Stimulated activated CD8-positive, alpha-beta memory T cell treated with anti-CD3 and anti-CD28 coated beads, Interleukin-7, amount 100 ng/mL, for 1 hour (primary cell): ENCODE results near the gene HIPK2.

Experiments used
- DNase-seq, 2 donors: peaks; one replicate each; pipeline ENCODE4 v3.0.0-alpha.2; 2020; ENCODE audit warnings: low read depth in 2 of 2

The HIPK2 gene

GRCh38 chr7:139752604-139753003 is 25.2 kb downstream of the HIPK2 start:
- no peak for DNase-seq

DNA sequence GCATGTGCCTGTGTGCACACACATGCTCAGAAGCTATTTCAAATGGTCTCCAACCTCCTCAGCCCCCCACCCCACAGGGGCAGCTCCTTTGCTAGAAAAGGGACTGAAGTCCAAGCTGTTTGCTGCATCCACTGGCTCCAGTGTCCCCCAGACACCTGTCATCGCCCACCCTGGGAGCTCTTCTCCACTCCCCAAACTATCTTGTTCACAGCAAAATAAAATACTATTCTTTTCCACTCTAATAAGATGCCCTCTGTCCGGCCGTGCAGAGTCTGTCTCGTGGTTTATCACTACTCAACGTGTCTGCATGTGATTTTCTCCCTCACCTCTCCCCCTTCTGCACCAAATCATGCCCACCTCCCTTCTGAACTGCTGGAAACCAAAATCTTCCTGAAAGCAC is 25.6 kb downstream of the HIPK2 start:
- no peak for DNase-seq

DNA sequence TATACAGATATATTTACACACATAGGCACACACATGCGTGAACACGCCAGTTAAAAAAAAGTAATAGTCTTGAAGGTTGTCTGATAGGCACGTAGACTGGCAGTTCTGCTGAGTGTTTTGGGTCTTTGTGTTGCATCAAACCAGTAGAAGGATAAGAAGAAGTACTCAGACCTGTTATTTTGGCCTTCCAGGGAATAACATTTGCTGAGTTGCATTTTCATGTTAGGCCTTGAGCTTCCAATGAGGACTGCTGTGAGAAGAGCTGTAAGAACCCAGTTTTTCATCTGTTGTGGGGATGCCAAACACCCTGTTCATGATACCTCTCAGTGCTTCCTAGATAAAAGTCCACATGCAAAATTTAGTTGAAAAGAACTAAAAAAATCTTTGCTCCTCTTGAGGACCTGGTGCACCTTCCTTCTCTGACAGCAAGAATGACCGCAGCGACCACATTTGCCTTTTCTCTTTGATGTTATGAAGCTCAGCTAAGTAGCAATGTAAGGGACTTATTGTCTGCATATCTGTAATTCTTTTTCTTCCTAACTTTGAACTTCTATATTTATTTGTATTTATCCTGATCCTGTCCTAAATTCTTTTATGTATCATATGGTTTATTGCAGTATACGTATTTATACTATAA is 27.2 kb downstream of the HIPK2 start:
- DNase-seq: no peak

- DNase-seq: no peak
These were observed 28.3 kb downstream of the HIPK2 start for GRCh38 chr7:139749545-139749944.

- DNase-seq: no peak
These were observed 28.9 kb downstream of the HIPK2 start for GRCh38 chr7:139748941-139749340.

- no peak for DNase-seq
These were observed 29.4 kb downstream of the HIPK2 start for GRCh38 chr7:139748373-139748765.

DNA sequence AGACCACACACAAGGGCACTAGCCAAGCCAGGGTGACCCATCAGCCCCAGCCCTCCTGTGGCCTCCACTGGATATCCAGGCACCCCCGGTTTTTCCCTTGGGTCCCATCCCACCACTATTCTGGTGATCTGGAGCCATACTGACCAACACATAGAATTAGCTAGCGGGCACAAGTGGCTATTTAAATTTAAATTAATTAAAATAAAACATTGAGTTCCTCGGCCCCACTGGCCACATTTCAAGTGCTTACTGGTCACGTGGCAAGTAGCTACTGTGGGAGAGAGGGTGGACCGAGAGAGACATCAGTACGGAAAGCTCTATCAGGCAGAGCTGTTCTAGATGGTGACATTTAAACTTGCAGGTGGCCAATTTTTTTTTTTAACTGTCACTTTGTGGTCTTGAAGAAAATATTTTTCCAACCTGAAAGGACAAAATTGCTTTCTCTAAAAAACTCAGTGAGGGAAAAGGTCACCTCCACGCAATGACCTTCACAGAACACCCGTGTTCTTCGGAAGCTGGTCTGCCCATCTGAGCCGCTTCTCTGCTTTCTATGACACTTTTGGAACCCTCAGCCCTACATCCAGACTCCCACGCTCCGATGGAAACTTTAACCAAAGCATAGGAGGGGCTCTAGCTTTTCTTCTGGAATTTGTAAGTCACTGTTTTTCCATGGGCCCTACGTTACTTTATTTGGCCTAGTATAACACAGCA is 30.0 kb downstream of the HIPK2 start:
- no peak for DNase-seq

DNA sequence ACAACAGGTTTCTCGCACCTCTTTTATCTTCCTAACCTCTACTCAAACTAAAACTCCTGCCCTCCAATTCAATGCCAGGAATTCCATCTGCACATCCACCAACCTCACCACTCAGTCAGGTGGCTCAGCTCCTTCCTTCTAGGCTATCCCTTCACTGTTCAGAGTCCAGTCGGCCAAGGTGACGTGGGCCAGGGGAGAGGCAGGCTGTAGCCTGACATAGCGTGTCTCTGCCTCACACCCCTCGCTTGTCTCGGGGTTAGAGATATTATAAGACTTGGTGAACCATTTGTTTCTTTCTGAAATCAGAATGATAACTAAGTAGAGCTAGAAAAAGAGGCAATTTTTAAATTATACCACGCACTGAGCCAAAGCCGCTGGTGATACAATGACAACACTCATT is 31.1 kb downstream of the HIPK2 start:
- no peak for DNase-seq

DNA sequence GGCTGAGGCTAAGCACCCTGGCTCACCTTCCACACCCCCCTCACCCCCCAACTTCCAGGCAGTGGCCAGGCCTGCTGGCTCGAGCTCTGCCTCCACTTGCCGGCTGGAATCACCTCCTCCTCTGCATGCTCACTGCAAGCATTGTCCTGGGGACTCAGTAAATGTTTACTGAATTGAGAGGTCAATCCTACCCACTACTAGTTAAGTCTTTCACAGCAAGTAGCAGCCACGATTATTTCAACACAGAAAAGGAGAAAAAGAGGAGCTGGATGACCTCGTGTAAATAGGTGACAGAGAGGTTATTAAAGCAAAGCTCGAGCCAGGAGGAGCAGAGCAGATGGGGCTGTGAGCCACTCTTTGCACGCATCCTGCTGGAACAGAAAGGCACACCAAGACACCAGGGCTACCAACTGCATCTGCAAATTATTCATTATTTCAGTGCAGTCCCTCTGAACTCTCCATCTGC is 32.1 kb downstream of the HIPK2 start:
- no peak for DNase-seq

DNA sequence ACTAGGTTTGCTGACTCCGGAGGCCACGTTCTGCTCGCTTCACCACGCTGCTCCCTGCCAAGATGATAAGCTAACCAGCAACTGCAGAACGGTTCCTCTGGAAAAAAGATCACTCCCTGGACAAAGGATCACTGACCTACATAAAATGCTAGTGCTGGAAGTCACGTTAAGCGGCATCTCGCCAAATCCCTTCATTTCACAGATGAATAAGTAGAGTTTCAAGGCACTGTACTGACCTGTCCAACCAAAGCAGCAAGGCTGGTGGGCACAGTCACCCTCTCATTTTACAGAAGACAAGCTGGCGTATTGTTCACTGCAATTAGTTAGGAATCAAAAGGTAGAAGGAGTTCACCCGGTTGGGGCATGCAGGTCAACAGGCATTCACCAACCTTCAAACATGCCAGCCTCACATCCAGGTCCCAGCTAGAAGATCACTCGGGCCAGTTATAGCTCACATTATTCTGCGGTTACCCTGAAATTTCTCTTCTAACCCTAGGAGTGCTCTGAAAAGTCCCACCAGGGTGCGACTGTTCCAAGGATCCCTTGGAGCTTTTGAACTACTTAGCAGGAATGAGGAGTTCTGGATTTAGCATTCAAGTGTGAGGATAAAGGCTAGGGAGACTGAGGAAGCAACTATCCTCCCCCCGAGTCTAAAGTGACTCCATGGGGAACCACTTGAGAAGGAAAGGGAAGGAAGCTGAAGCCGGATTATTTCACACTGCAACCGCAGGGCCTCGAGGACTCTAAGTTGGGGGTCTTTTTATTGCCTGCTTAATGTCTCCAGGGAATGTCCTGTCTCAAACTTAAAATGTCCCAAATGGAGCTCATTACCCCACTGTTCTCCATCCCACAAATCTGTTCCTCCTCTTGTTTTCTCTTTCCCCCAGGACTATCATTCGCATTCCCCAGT is 32.8 kb downstream of the HIPK2 start:
- no peak for DNase-seq

- DNase-seq: no peak
These were observed 33.6 kb downstream of the HIPK2 start for GRCh38 chr7:139743967-139744767.

- no peak for DNase-seq
These were observed 34.4 kb downstream of the HIPK2 start for GRCh38 chr7:139743267-139743966.

DNA sequence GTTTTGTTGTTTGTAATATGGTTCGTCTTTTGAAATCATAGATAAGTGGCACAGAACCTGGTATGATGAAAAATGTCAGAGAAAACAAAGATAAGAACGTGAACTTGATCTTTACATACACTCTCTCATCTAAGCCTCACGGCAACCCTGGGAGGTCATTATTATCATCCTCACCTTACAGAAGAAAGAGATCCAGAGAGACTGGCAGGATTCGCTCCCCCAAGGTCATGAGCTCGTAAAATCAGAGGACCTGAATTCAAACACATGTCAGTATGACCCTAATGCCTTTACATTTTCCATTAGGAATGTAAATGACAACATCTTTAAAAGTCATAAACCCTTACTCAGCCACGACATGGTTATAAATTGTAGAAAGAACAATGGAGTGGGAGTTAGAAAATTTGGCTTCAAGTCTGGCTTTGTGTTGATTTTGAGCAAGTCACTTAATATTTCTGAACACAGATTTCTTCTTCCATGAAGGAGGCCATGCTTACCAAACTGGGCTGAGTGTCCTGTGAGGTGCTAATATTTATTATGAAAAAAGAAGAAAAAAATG is 35.9 kb downstream of the HIPK2 start:
- no peak for DNase-seq

DNA sequence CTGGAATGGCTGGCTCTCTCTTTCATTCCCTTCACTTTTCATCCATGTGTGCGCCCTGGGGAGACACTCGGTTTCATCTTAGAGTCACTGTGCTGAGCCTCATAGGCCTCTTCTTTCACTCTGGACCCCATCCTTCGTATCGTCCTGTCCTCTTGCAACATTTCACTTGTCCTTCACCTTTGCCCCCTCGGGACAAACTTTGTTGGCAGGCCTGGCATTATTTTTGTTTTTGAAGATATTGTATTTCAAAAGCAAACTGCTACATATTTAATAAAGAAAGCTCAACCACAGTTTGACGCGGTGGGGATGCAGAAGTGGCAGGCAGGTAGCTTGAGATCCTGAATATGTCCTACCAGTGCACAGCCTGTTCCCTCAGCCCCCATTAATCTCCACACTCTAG is 36.6 kb downstream of the HIPK2 start:
- DNase-seq: no peak

- DNase-seq: no peak
These were observed 37.8 kb downstream of the HIPK2 start for GRCh38 chr7:139739863-139740597.

DNA sequence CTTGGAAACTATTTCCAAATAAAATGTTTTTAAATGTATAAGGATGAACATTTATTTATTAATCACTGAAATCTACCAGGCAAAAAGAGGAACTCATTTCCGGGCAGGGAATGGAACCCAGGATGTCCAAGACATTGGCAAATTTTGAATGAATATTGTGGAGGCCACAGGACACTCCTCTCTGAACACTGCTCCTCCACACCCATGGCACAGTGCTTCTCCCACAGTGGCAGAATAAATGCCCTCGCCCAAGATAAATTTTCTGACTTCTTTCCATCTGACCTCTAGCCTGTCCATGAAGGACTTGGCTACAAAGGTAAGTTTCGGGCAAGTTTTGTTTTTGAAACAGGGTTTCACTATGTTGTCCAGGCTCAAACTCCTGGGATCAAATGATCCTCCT is 39.0 kb downstream of the HIPK2 start:
- DNase-seq: no peak

DNA sequence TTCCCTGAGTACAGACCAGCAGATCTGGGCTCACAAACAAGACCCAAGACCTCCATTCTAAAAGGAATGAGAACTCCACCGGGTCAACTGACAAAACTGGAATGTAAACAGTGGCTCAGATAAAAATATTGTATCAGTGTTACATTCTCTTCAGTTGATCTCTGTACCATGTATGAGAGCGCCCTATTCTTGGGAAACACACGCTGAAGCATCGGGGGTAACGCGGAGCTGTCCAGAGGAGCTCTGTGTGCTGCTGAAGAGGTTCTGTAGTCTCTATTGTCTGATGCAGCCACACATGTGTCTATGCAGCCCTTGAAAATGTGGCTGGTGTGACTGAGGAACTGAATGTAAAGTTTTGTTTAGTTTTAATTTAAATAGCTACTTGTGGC is 39.7 kb downstream of the HIPK2 start:
- no peak for DNase-seq

DNA sequence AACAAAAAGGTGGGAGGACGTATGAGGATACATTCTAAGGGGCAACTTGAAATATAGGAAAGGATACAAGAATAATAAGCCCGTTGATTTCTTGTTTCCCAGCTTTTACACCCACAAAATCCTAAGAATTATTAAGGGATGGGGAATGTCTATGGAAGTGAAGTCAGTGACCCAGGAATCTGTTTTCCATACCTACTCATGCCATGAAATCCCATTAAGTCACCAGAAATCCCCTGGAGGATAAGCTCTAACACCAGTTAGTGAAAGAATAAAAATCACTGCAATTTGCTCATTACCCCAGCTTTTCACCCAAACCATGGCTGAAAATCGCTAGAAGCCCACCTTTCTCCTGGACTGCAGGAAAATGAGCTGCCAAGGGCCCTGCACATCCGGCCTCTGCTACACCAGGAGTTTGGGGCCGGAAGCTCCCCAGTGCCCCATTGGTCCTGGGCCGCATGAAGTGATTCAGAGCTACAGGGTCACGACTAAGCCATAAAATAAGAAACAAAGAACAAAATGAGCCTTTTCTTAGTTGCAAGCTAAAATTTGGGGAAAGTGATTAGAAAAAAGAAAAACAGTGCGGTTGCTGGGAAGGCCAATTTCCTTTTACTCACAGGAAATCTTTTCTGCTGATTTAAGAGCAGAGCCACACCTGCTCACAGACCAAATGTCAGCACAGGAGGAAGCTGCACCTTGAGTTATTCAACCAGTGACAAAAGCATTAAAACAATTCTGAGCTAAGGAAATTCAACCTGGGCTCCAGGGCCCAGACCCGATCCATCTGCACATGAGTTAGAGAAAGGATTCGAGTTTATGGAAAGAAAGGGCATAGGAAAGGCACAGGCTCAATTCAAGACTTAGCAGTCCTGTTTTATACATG is 40.3 kb downstream of the HIPK2 start:
- no peak for DNase-seq
